Stimulated activated CD4-positive, alpha-beta T cell treated with anti-CD3 and anti-CD28 coated beads, Interleukin-1b, Interleukin-23, amount 100 ng/mL, for 24 hours (primary cell): ENCODE measurements around the gene TGFB2.

ENCODE experiments used
- DNase-seq, 4 experiments: peaks; one replicate each; pipeline ENCODE4 v3.0.0-alpha.2; 2020; ENCODE audit warnings: low read depth in 4 of 4, low spot score in 1 of 4

TGFB2 gene

GRCh38 chr1:218384581-218384993, 39.5 kb downstream of the TGFB2 start:
- no peak for DNase-seq

DNA sequence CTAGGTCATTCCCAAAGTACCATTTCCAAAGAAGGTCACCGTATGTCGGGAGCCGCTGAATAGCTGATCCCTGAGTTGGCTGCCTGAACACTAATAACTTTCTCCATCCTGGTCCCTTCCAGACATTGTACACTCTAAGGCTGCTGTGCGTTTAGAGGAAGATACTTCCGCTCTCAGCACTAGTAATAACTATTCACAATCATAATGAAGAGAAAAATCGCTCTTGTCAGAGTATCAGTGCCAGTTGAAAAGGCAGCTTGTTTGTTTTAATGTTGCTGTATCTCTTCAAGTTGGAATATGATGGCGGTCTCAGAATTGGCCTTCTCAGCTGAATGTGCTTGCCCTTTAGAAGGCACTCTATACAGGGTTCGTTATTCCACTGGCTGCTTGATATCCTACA, 43.5 kb downstream of the TGFB2 start:
- no peak for DNase-seq

DNA sequence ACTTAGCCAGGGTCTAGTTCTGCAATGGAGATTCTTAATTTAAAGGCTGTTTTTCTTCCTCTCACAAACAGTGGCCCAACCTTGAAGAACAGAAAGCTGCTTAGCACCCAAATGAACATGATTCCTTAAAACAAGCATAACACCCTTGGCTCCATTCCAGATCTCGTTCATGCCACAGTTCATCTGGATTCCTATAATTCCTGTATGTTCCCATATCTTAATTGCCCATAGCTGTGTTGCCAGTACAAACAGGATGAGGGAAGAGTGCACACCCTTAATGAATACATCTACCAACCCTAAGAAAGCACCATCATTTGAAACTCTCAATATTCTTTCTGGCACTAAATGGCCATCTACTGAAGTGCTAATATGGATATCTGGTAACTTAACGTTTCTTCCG, 45.5 kb downstream of the TGFB2 start:
- no peak for DNase-seq

GRCh38 chr1:218392780-218393179, 47.6 kb downstream of the TGFB2 start:
- no peak for DNase-seq

GRCh38 chr1:218394416-218394815, 49.3 kb downstream of the TGFB2 start:
- no peak for DNase-seq

DNA sequence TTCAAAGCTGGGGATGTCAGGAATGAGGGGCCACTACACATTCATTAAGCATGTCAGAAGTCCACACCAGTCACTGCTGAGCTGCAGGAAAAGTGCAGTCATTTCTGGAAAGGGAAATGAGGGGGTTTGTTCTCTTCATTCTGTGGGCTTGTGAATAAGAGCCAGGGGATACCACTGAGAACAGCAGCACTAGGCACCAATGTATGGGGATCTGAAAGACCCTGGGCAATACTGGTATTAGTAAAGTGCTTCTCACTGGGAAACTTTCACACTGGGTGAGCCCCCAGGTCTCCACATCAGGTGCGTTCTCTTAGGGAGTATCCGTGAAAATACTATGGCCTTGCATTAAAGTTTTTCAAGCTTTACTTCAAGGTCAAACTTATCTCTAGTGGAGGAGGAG, 49.9 kb downstream of the TGFB2 start:
- no peak for DNase-seq

DNA sequence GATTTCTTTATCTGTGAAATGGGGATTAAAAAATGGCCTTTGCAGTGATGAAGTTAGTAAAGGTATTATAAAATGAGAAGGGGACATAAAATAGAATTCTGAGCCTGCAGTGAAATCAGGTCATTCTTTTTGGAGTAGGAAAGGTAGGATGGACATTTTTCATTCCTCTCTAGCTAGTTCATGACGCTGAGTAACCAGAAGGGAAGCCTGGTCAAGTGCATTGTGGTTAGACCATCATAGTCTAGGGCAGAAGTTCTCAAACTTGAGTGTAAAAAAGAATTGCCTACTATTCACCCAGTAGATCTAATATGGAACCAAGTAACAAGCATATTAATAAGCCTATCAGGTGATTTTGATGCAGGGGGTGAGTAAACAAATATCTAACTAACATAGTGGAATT, 50.8 kb downstream of the TGFB2 start:
- DNase-seq: no peak

- DNase-seq: no peak
These were observed 52.7 kb downstream of the TGFB2 start for GRCh38 chr1:218397752-218398339.

- DNase-seq: no peak
These were observed 55.5 kb downstream of the TGFB2 start for GRCh38 chr1:218400624-218401023.

GRCh38 chr1:218401441-218401997, 56.4 kb downstream of the TGFB2 start:
- no peak for DNase-seq

DNA sequence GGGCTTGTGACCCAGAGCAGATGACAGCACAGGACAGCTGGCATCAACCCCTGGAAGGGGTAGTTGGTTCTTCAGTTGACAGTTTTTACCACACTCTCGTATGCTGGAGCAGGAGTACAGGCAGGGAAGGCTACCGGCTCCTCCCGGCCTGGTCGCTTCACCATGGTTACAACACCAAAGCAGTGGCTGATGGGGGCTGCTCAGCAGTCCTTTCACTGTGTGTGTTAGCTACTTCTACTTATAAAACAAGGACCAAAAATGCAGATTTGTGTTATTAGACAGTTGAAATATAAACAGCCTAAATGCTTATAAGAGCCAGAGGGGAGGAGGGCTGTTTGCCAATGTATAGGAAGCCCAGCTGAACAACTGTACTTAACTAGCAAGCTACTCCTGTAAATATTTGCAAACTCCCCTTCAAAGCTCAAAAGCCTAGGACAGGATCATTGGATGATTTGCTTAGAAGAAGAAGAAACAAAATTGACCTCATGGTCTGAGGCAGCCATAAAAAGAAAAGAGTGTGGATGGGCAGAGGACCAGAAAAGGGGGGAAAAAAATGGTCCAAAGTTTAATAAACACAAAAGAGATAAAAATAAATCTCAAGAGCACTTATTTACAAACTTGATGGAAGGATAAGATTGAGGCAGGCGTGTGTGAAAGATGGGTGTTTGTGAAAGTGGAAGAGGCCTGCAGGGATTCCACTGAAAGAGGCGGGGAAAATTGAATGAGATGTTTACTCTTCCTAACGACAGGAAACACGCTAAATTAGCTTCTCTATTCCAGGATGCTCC, 57.1 kb downstream of the TGFB2 start:
- DNase-seq: no peak

- DNase-seq: no peak
These were observed 57.6 kb downstream of the TGFB2 start for GRCh38 chr1:218402786-218403120.

GRCh38 chr1:218403300-218403699, 58.2 kb downstream of the TGFB2 start:
- DNase-seq: no peak

DNA sequence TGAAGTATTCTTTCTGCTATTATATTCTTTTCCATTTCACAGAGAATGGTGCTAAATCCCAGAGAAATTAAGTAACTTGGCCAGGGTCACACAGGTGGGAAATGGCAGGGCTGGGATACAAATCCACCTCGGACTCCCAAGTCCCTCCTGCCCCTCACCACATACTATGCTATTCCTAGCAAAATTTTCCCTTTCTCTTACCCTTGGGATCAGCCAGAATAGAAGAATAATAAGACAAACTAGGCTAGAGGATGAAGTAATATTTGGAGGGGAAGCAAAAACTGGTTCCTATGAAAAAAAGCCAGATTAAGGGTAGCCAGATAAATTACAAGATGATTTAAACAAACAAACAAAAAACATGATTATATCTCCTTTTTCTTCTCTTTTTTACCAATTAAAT, 62.5 kb downstream of the TGFB2 start:
- no peak for DNase-seq

DNA sequence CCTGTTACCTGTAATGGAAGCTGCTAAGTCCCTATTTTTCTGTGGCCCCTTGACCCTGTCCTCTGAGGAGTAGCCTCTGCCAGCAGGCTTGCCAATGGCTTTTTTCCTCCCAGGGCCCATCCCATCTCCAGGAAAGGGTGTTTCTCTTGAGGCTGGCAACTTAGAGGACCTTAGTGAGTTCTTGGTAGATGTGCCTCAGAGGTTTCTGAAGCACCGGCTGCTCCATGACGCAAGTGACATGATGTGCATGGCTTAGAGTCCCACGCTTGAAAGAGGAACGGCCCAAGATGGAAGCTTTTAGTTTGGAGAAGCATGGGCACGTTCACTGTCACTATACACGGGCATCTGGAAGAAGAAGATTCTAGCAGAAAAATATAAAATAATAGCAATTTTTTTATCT, 63.0 kb downstream of the TGFB2 start:
- DNase-seq: no peak

DNA sequence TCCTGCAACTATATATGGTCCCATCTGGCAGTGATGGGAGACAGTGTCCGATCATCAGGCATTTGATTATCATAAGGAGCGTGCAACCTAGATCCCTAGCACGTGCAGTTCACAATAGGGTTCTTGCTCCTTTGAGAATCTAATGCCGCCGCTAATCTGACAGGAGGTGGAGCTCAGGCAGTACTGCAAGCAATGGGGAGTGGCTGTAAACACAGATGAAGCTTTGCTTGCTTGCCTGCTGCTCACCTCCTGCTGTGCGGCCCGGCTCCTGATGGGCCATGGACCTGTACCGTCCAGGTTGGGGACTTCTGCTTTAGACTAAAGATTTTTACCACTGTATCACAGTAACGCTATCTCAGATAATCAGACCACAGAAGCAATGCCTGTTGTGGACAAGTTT, 63.8 kb downstream of the TGFB2 start:
- no peak for DNase-seq

GRCh38 chr1:218409946-218410510, 64.9 kb downstream of the TGFB2 start:
- DNase-seq: no peak

DNA sequence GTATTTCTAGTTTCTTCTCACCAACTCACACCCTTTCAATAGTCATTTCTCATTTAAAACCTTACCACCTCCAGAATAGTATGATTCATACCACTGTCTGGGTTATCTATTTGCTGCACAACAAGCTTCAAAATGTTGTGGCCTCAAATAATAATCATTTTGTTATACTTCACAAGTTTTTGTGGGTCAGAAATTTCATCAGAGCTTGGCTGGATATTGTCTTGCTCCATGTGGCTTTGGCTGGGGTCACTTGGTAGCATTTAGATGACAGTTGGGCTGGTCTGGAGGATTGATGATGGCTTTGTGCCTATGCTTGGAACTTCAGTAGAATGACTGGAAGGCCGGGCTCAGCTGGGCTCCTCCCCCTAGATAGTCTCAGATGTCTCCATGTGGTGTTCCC, 66.0 kb downstream of the TGFB2 start:
- DNase-seq: no peak

DNA sequence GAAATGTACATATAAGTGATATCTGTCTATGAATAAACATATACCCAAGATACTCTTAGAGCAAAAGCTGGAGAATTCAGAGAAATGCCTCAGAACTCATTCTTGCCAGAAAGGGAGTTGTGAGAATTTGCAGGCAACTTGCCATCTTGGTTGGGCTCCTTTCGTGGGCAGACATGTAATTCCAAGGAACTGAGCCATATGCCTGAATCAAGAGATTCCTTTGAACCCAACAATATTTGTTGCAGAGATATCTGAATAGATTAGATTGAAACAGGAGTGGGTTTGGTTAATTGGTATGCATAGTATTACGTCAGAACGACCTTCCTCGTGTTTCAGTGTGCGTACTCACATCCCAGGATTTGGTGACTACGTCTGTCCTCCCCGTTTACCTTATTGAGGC, 67.0 kb downstream of the TGFB2 start:
- no peak for DNase-seq

DNA sequence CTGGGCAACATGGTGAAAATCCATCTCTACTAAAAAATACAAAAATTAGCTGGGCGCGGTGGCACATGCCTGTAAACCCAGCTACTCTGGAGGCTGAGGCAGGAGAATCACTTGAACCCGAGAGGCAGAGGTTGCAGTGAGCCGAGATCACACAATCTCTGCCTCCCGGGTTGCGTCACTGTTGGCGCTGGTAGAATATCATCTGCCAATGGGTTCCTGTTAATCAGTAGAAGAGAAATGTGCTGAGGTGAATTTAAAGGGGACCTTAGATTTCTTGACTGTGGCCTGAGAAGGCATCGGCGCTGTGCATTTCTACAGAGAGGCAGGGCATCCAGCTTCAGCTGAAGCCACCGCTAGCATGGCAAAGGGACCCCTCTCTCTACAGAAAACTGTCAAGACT, 68.0 kb downstream of the TGFB2 start:
- DNase-seq: no peak

GRCh38 chr1:218414060-218414728, 69.1 kb downstream of the TGFB2 start:
- DNase-seq: no peak

DNA sequence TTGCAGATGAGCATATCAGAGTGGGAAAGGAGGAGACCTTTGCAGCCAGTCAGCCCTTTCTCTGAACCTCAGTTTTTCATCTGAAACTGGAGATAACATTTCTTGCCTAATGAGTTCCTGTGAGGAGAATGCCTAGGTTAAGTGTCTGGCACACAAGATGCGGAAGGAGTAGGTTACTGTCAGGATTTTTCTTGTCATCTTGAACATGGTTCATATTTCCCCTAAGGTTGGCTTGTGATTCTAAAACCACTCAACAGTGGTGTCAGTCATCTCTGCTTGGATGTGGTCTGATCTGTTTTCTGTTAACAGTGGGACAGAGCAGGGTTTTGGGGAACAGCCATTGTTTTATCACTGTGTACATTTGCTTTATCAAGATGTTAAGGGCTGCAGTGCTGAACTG, 70.6 kb downstream of the TGFB2 start:
- DNase-seq: no peak
